Right lobe of liver (tissue), 6 donors: ENCODE measurements around the gene CCT8. TPM values are rescaled to one million over a fixed set of nuclear protein-coding genes. Genes with fewer than 3 reads are reported as not detected.

Experiments
- ATAC-seq, 4 donors: fragments of 200-7000 bp; cut with Tn5 transposase; one replicate each; pipeline ENCODE4 v1.9.1; 2020; ENCODE audit warnings: mild to moderate bottlenecking in 4 of 4, moderate library complexity in 4 of 4
- DNase-seq, 3 donors: peaks; one replicate each; pipeline ENCODE4 v3.0.0-alpha.2; 2020
- H3K27ac ChIP-seq, 3 donors: fragments of 200-600 bp; one replicate each; pipeline ENCODE4 v1.8.0; 2022
- H3K27me3 ChIP-seq, 2 donors: fragments of 200-600 bp; one replicate each; pipeline ENCODE4 v1.8.0; 2022
- H3K36me3 ChIP-seq, 4 donors: fragments of 200-600 bp; sonication (generic) in 1 of 4; one replicate each; pipeline versions ENCODE4 v1.5.1 to v1.8.0; 2017 to 2022; ENCODE audit warnings: control low read depth in 1 of 4
- H3K4me1 ChIP-seq, 4 donors: fragments of 200-600 bp; sonication (generic) in 1 of 4; one replicate each; pipeline versions ENCODE4 v1.5.1 to v1.8.0; 2017 to 2022; ENCODE audit warnings: control low read depth in 1 of 4
- H3K4me3 ChIP-seq, 3 donors: fragments of 200-600 bp; one replicate each; pipeline ENCODE4 v1.8.0; 2022
- H3K9me3 ChIP-seq, 4 donors: fragments of 200-600 bp; sonication (generic) in 1 of 4; one replicate each; pipeline versions ENCODE4 v1.5.1 to v1.8.0; 2017 to 2022; ENCODE audit warnings: control low read depth in 1 of 4
- POLR2A ChIP-seq: fragments of 450-650 bp; IDR thresholded peaks from one replicate; pipeline ENCODE4 v1.6.1; 2017; ENCODE audit warnings: antibody characterized with exemption, mild to moderate bottlenecking
- WGBS: methylation state at CpG from one replicate; pipeline ENCODE4 v1.1.6; 2018; ENCODE audit warnings: low coverage, low lambda C conversion rate; ENCODE audit not compliant: insufficient coverage; ENCODE audit errors: missing lambda C conversion rate; 5-methylcytosine and 5-hydroxymethylcytosine counted together
- intact Hi-C, 2 donors: fragments of 100-400 bp; cut with DNase I; formaldehyde crosslinking; loops; one replicate each; pipeline versions ENCODE4 v1.11.2 to v1.14.1; 2022
- total RNA-seq, 6 experiments: library from RNA; depleted of rRNA in 2 of 6; stranded (reverse); fragments of >200 nt in 2 of 6; fragmentation: NEBNext Ultra II Directional in 3 of 6; extraction: Animal tissue kit (Norgen Biotek cat#: 25700) in 3 of 6; gene quantifications; one replicate each; pipeline versions ENCODE4 v1.1.0 to v1.2.4, GENCODE V29; 2016 to 2023
- TF ChIP-seq, protein P1 (sequence below), 4 donors: fragments of 200-600 bp in 3 of 4; fragments of 450-650 bp in 1 of 4; IDR thresholded peaks; one replicate each; pipeline versions ENCODE4 v1.5.1 to v1.8.0; 2016 to 2022; ENCODE audit warnings: antibody characterized with exemption in 4 of 4, mild to moderate bottlenecking in 2 of 4
- donor health status: DM: no; HTN: yes; CAD: no.
- donor health status: DM: no; HTN: no; CAD: no.
- donor health status: DM: no; HTN: no; CAD: no.
- donor health status: DM: no; HTN: yes; CAD: no.
- donor health status: DM: no; HTN: yes; CAD: no.

CCT8 gene
- total RNA-seq, 6 experiments from 2014 or later: 34.3 to 83.1 (median 55.0) TPM

DNA sequence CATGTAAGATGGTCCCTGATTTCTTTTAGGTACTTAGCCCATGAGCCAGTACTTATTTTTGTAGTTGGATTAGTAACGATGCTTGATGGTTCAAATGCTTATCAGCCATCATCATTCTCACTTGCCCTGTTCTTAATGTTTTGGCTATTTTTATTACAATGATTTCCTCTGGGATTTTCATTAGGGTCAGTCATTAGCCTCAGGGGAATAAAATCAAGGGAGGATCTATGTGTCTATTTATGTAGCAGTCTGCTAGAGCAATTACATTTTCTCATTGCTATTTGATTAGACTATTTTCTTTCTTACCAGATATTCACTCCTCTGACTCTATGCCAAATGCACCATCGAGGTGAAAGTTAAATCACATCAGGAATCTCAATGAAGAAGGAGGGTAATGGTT is 10.9 kb upstream of the CCT8 start:
- Histone ChIP-seq H3K9me3 (no peaks in the 10 kb centered on the region), H3K27ac (no peak overlapping the region), H3K36me3 (no peaks in the 10 kb centered on the region), H3K4me3 (no peak overlapping the region), H3K4me1 (no peaks in the 10 kb centered on the region), H3K27me3 (no peaks in the 10 kb centered on the region)
- DNase-seq (no peak), ATAC-seq (no peak)
- no peak for TF ChIP-seq POLR2A
- TF ChIP-seq, protein P1, sequence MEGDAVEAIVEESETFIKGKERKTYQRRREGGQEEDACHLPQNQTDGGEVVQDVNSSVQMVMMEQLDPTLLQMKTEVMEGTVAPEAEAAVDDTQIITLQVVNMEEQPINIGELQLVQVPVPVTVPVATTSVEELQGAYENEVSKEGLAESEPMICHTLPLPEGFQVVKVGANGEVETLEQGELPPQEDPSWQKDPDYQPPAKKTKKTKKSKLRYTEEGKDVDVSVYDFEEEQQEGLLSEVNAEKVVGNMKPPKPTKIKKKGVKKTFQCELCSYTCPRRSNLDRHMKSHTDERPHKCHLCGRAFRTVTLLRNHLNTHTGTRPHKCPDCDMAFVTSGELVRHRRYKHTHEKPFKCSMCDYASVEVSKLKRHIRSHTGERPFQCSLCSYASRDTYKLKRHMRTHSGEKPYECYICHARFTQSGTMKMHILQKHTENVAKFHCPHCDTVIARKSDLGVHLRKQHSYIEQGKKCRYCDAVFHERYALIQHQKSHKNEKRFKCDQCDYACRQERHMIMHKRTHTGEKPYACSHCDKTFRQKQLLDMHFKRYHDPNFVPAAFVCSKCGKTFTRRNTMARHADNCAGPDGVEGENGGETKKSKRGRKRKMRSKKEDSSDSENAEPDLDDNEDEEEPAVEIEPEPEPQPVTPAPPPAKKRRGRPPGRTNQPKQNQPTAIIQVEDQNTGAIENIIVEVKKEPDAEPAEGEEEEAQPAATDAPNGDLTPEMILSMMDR (IDR thresholded peaks at IDR 0.05): no peak
- WGBS: 60% methylated on average over 2 of the region's 2 CpGs
- intact Hi-C loops: no loop called here

DNA sequence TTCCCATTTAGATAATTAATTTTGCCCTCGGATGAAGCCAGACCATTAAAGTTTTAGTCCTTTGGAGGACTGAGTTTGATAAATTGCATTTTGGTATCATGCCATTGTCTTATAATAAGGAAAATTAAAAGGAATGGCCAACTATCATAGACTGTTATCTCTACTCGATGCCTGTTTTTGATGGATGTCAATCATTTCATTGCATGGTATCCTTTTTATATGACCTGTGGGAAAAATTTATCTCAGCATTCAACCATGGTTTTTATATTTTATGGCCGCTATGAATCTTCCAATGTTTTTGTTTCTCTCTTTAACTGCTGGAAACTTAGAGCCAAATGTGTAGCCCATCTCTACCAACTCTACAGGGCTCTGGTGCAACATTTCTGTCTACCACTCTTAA is 9.9 kb upstream of the CCT8 start:
- Histone ChIP-seq H3K27me3 (no peaks in the 10 kb centered on the region), H3K9me3 (no peaks in the 10 kb centered on the region), H3K4me1 (peaks cover 0 to 7% (median 0%) of the 10 kb centered on the region in 4 donors), H3K27ac (no peak overlapping the region), H3K4me3 (no peak overlapping the region), H3K36me3 (no peaks in the 10 kb centered on the region)
- TF ChIP-seq, protein P1 (IDR thresholded peaks at IDR 0.05): no peak
- TF ChIP-seq POLR2A: no peak
- intact Hi-C loops: no loop called here
- no peak for ATAC-seq
- WGBS: 90% methylated on average over 3 of the region's 3 CpGs
- DNase-seq: no peak

DNA sequence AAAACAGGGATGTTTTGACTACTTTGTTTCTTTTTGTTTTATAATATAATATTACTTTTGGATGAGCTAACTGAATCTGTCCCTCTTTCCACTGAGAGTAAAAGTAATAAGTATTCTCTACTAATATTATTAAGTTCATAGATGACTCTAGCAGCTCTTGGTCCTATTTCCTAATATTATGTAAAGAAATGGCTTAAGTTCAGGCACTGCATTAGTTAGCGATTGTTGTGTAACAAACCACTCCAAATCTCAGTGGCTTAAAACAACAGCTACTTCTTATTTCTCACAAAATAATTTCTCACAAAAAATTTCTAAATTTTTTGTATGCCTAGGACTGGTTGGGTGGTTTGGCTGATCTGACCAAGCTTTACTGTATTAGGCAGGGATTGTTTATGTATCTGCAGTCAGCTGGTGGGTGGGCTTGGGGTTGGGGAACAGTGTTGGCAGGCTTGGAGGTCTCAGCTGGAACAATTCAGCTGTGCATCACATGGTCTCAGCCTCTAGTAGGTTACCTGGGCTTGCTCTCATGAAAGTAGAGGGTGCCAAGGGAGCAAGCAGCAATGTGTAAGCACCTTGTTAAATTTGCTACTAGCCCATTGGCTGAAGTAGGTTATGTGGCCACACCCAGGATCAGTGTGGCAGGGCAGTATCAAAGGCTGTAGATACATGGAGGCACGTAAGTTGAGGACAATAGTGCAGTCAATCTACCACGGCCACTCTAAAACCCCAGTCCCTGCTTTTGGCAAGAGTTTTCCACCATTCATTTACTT is 8.8 kb upstream of the CCT8 start:
- Histone ChIP-seq H3K36me3 (no peaks in the 10 kb centered on the region), H3K4me1 (peaks cover 0 to 13% (median 0%) of the 10 kb centered on the region in 4 donors), H3K27ac (no peak overlapping the region), H3K4me3 (no peak overlapping the region), H3K27me3 (no peaks in the 10 kb centered on the region), H3K9me3 (no peaks in the 10 kb centered on the region)
- DNase-seq: no peak
- intact Hi-C loops: no loop called here
- 74% methylated on average over 2 of the region's 3 CpGs for WGBS
- TF ChIP-seq POLR2A: no peak
- TF ChIP-seq, protein P1 (IDR thresholded peaks at IDR 0.05): no peak
- ATAC-seq: no peak

DNA sequence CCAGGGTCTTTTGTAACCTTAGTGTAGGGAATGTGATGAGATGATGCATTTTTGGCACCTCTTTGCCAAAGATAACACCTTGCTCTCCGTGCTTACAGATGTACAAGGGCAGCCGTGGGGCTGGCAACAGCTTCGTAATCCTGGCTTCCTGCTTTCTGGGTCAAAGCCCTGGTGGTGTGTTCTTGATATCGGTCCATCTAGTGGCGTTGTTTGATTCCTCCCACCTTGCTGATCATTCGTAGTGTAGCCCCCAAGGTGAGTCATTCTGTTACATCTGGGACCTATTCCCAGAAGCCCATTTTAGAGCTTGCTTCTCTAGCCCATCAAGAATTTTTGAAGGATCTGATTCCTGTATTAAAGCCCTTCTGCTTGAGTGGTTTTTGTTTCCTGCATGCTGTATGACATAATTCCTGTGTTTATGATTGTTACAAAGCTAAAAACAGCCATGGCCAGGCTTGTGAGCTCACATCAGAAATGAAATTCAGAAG is 7.0 kb upstream of the CCT8 start:
- Histone ChIP-seq H3K4me3 (no peak overlapping the region), H3K4me1 (peaks cover 0 to 13% (median 0%) of the 10 kb centered on the region in 4 donors), H3K36me3 (no peaks in the 10 kb centered on the region), H3K27ac (no peak overlapping the region), H3K27me3 (no peaks in the 10 kb centered on the region), H3K9me3 (no peaks in the 10 kb centered on the region)
- TF ChIP-seq, protein P1 (IDR thresholded peaks at IDR 0.05): no peak
- no peak for TF ChIP-seq POLR2A
- ATAC-seq: peak; percentile 17 to 64 (median 26)
- WGBS: 30% methylated on average over 3 of the region's 6 CpGs
- intact Hi-C loops: no loop called here
- DNase-seq: no peak
